HL-60/S4 treated with retinoic acid at 250 ng/mL for 4 days and 3 days (cell line): ENCODE results near the gene HAGH.
"Not testable (repeated sequence)": the region's sequence is repeated elsewhere in the genome, so short reads cannot be mapped to it uniquely, and the experiment has no call there.

Experiments
- in situ Hi-C: fragments of 300-500 bp; cut with MboI; formaldehyde crosslinking; loops from 2 replicates; pipeline ENCODE4 v1.7.0; 2022; ENCODE audit warnings: low sequenced_read_pairs

HAGH gene

GRCh38 chr16:1816396-1817275, 10.0 kb downstream of the HAGH start:
- in situ Hi-C loops = no loop called here

- in situ Hi-C loops = no loop called here
These were observed 11.2 kb downstream of the HAGH start for GRCh38 chr16:1815461-1815860.

- in situ Hi-C loops = no loop called here
These were observed 13.9 kb downstream of the HAGH start for GRCh38 chr16:1812732-1813163.

GRCh38 chr16:1810536-1810935, 16.1 kb downstream of the HAGH start:
- in situ Hi-C loops = no loop called here

GRCh38 chr16:1810106-1810505, 16.5 kb downstream of the HAGH start:
- in situ Hi-C loops = no loop called here

- in situ Hi-C loops = no loop called here
These were observed 17.3 kb downstream of the HAGH start for GRCh38 chr16:1809281-1809801.

GRCh38 chr16:1808691-1809090, 17.9 kb downstream of the HAGH start:
- in situ Hi-C loops = no loop called here

GRCh38 chr16:1807626-1808025, 19.0 kb downstream of the HAGH start:
- in situ Hi-C loops = no loop called here

- in situ Hi-C loops = no loop called here
These were observed 25.9 kb downstream of the HAGH start for GRCh38 chr16:1800701-1801100.

GRCh38 chr16:1799263-1799662, 27.4 kb downstream of the HAGH start:
- in situ Hi-C loops = not testable (repeated sequence)

- in situ Hi-C loops = no loop called here
These were observed 31.5 kb downstream of the HAGH start for GRCh38 chr16:1794908-1795666.

GRCh38 chr16:1794221-1794871, 32.3 kb downstream of the HAGH start:
- in situ Hi-C loops = no loop called here

GRCh38 chr16:1793578-1794220, 32.9 kb downstream of the HAGH start, which contains the start of gene IGFALS:
TSS of gene IGFALS (minus strand) at chr16:1793705. CDS start at chr16:1793652, 53 bp downstream.
- in situ Hi-C loops = no loop called here

GRCh38 chr16:1792836-1793577, 33.6 kb downstream of the HAGH start:
- in situ Hi-C loops = no loop called here

- in situ Hi-C loops = no loop called here
These were observed 34.4 kb downstream of the HAGH start for GRCh38 chr16:1791943-1792812.

- in situ Hi-C loops = no loop called here
These were observed 35.2 kb downstream of the HAGH start for GRCh38 chr16:1791256-1791942.

GRCh38 chr16:1790611-1791255, 35.9 kb downstream of the HAGH start:
- in situ Hi-C loops = no loop called here

GRCh38 chr16:1790261-1790610, 36.4 kb downstream of the HAGH start:
- in situ Hi-C loops = no loop called here
